Panc1 (cell line): ENCODE measurements around the gene LYSMD3. TPM values are rescaled to one million over a fixed set of nuclear protein-coding genes. Genes with fewer than 3 reads are reported as not detected.
"Not testable (repeated sequence)": the region's sequence is repeated elsewhere in the genome, so short reads cannot be mapped to it uniquely, and the experiment has no call there.

Source experiments
- ATAC-seq: fragments of 200-7000 bp; cut with Tn5 transposase; 2 replicates; pipeline ENCODE4 v1.9.1; 2020; ENCODE audit warnings: mild to moderate bottlenecking, moderate library complexity
- Bru-seq: library from RNA; stranded (reverse); fragments of 400-500 nt; gene quantifications from one replicate; lab custom pipeline; 2021; lab: Mats Ljungman, UMichigan
- BruChase-seq, 2 experiments: library from RNA; stranded (reverse); fragments of 400-500 nt; gene quantifications; one replicate each; lab custom pipeline; 2021; lab: Mats Ljungman, UMichigan
- BruUV-seq: library from RNA; stranded (reverse); fragments of 400-500 nt; replicated peaks from 2 replicates; lab custom pipeline; 2021; lab: Mats Ljungman, UMichigan
- CTCF ChIA-PET: fragments of 300-600 bp; sonication (Branson Sonifier 250); formaldehyde crosslinking; loops from one replicate; lab custom pipeline; 2022; ENCODE audit warnings: antibody characterized with exemption; lab: Charles Lee
- POLR2A ChIA-PET: fragments of 300-600 bp; sonication (Branson Sonifier 250); formaldehyde crosslinking; loops from one replicate; lab custom pipeline; 2022; ENCODE audit warnings: antibody characterized with exemption; lab: Charles Lee
- DNase-seq: peaks from one replicate; pipeline ENCODE4 v3.0.0-alpha.2; 2010; ENCODE audit warnings: low read depth, low spot score
- H3K27ac ChIP-seq: 2 replicates; pipeline ENCODE4 v1.5.1; 2011; ENCODE audit warnings: mild to moderate bottlenecking, low read length, inconsistent platforms
- H3K27me3 ChIP-seq: fragments of 200-500 bp; sonication (Bioruptor generic); 2 replicates; pipeline ENCODE4 v1.6.0; 2014; ENCODE audit warnings: low read length, inconsistent platforms; ENCODE audit not compliant: control insufficient read depth, insufficient read depth
- H3K36me3 ChIP-seq: fragments of 200-500 bp; sonication (Bioruptor generic); 2 replicates; pipeline ENCODE4 v1.5.1; 2014; ENCODE audit warnings: inconsistent platforms, mild to moderate bottlenecking, low read length, moderate library complexity; ENCODE audit not compliant: control insufficient read depth, insufficient read depth
- H3K4me1 ChIP-seq: 2 replicates; pipeline ENCODE4 v1.5.1; 2011; ENCODE audit warnings: inconsistent platforms, mild to moderate bottlenecking, low read length, moderate library complexity; ENCODE audit not compliant: control insufficient read depth, insufficient read depth
- H3K4me3 ChIP-seq, 2 experiments: 2 replicates each; pipeline ENCODE4 v1.5.1; 2011 to 2012; ENCODE audit warnings: low read depth in 2 of 2, low read length in 2 of 2, mild to moderate bottlenecking in 2 of 2, inconsistent platforms in 1 of 2, moderate library complexity in 1 of 2
- H3K9me3 ChIP-seq: fragments of 200-500 bp; sonication (Bioruptor generic); 2 replicates; pipeline ENCODE4 v1.5.1; 2014; ENCODE audit warnings: low read depth, mild to moderate bottlenecking, inconsistent platforms, low read length, moderate library complexity; ENCODE audit not compliant: control insufficient read depth, insufficient read depth
- CTCF ChIP-seq: fragments of 450-650 bp; IDR thresholded peaks from 2 replicates; pipeline ENCODE4 v1.5.1; 2017; ENCODE audit warnings: mild to moderate bottlenecking
- POLR2AphosphoS5 ChIP-seq: IDR thresholded peaks from 2 replicates; pipeline ENCODE4 v1.6.1; 2012; ENCODE audit warnings: mild to moderate bottlenecking, low read depth, low read length, moderate library complexity
- REST ChIP-seq, 2 experiments: IDR thresholded peaks; 2 replicates each; pipeline ENCODE4 v1.6.1; 2011 to 2012; ENCODE audit warnings: low read depth in 2 of 2, control low read depth in 1 of 2, low read length in 1 of 2, mild to moderate bottlenecking in 1 of 2, moderate library complexity in 1 of 2; ENCODE audit not compliant: insufficient read depth in 1 of 2
- SIN3A ChIP-seq: IDR thresholded peaks from 2 replicates; pipeline ENCODE4 v1.6.1; 2012; ENCODE audit warnings: low read depth, mild to moderate bottlenecking, low read length, moderate library complexity, borderline replicate concordance; ENCODE audit not compliant: insufficient read depth
- in situ Hi-C: cut with HindIII; loops from 2 replicates; pipeline ENCODE4 v1.10.0; 2016; ENCODE audit warnings: low sequenced_read_pairs, low pct_unique_long_range_greater_than_20kb
- intact Hi-C: fragments of 100-400 bp; cut with micrococcal nuclease; formaldehyde crosslinking; loops from one replicate; pipeline ENCODE4 v1.10.0; 2022; ENCODE audit not compliant: unreplicated experiment
- long read RNA-seq: library from polyadenylated mRNA; unstranded; transcript quantifications from one replicate; pipeline ENCODE4 v2.0.0, GENCODE V29; 2021; ENCODE audit not compliant: unreplicated experiment
- polyA plus RNA-seq: library from polyadenylated mRNA; unstranded; fragments of >200 nt; gene quantifications from one replicate; pipeline ENCODE4 v1.2.1, GENCODE V29; 2012; ENCODE audit warnings: missing spikeins; ENCODE audit not compliant: insufficient read length
- total RNA-seq: library from RNA; stranded (reverse); gene quantifications from one replicate; pipeline ENCODE4 v1.2.1, GENCODE V29; 2021; ENCODE audit not compliant: unreplicated experiment

The LYSMD3 gene
- total RNA-seq (16.0 TPM), Bru-seq, nascent RNA (percentile 80 among the genes with signal in this experiment), BruChase-seq, experiment 1, labeled RNA remaining after a 2-hour chase (percentile 96 among the genes with signal in this experiment), BruChase-seq, experiment 2, labeled RNA remaining after a 6-hour chase (percentile 85 among the genes with signal in this experiment)
- 10.9 TPM for polyA plus RNA-seq
- long read RNA-seq, full-length matches to known transcripts = 31 of 40 reads
- long read RNA-seq, partial matches to known transcripts = 1 of 40 reads
- long read RNA-seq, other reads (novel, unspliced or antisense) = 8 of 40 reads

- no TSS peak for BruUV-seq
Observed at GRCh38 chr5:90529194-90529938, at the start of gene LYSMD3. LYSMD3 (minus strand) TSS chr5:90529584; CDS start chr5:90525289, 4,295 bp downstream.

GRCh38 chr5:90576566-90576965 lies 47.2 kb upstream of the LYSMD3 start:
- POLR2A ChIA-PET, ATAC-seq, DNase-seq, H3K36me3 ChIP-seq, CTCF ChIA-PET, H3K4me1 ChIP-seq, H3K27ac ChIP-seq, H3K9me3 ChIP-seq, intact Hi-C loops, in situ Hi-C loops, H3K27me3 ChIP-seq, H3K4me3 ChIP-seq, BruUV-seq: not testable (repeated sequence)

More at GRCh38 chr5:90529194-90529938, at the start of gene LYSMD3:
- Histone ChIP-seq H3K27me3 (peaks cover 21% of the 10 kb centered on the region), H3K36me3 (peaks cover 3% of the 10 kb centered on the region; the same call in 1 of the 2 replicates), H3K9me3 (no peaks in the 10 kb centered on the region), H3K27ac (peak within 1 kb of the TSS; percentile 92), H3K4me3 (peak within 1 kb of the TSS; percentile 98 to 99), H3K4me1 (peaks cover 14% of the 10 kb centered on the region)
- peak; percentile 80 for DNase-seq
- intact Hi-C loops (no loop called here), in situ Hi-C loops (no loop called here)
- peak; percentile 98 for ATAC-seq
- CTCF ChIA-PET = interaction anchor here (0.6 to 1.8 kb wide), 2 partner anchors 21 to 90 kb away, joined by 3 to 8 read pairs; no protein-coding TSS in a partner anchor
- POLR2A ChIA-PET = interaction anchor here (0.6 kb wide), 1 partner anchor 1645 kb away, joined by 6 read pairs; no protein-coding TSS in a partner anchor
- peak; percentile 82 for TF ChIP-seq SIN3A
- no peak for TF ChIP-seq CTCF
- 0 out of 4 replicates have a peak, but pooled peaks of 1 of the 2 experiments have one; percentile 34 for TF ChIP-seq REST (IDR thresholded peaks at IDR 0.05; ENCODE audit: insufficient read depth in 1 of 2, low read depth in 2 of 2, low read length in 1 of 2)
- TF ChIP-seq POLR2AphosphoS5 = peak; percentile 74
